Tibial nerve (tissue), 4 donors: ENCODE results near the gene FAM78A. TPM values are rescaled to one million over a fixed set of nuclear protein-coding genes. Genes with fewer than 3 reads are reported as not detected.

Experiments used
- DNase-seq, 2 donors: peaks; one replicate each; pipeline ENCODE4 v3.0.0-alpha.2; 2019; ENCODE audit warnings: low spot score in 2 of 2
- H3K27ac ChIP-seq, 4 donors: fragments of 200-600 bp; sonication (generic) in 3 of 4; one replicate each; pipeline ENCODE4 v1.5.1; 2017 to 2019; ENCODE audit warnings: mild to moderate bottlenecking in 1 of 4
- H3K27me3 ChIP-seq, 2 donors: fragments of 200-600 bp; sonication (generic) in 1 of 2; one replicate each; pipeline versions ENCODE4 v1.5.1 to v1.6.0; 2017 to 2019
- H3K36me3 ChIP-seq, 3 donors: fragments of 200-600 bp; sonication (generic); one replicate each; pipeline ENCODE4 v1.5.1; 2018 to 2019
- H3K4me1 ChIP-seq, 4 donors: fragments of 200-600 bp; sonication (generic) in 3 of 4; one replicate each; pipeline ENCODE4 v1.5.1; 2017 to 2019
- H3K4me3 ChIP-seq, 4 donors: fragments of 200-600 bp; sonication (generic) in 3 of 4; one replicate each; pipeline ENCODE4 v1.5.1; 2017 to 2019; ENCODE audit warnings: mild to moderate bottlenecking in 1 of 4, moderate library complexity in 1 of 4
- H3K9me3 ChIP-seq, 4 donors: fragments of 200-600 bp; sonication (generic) in 3 of 4; one replicate each; pipeline ENCODE4 v1.5.1; 2017 to 2019
- EP300 ChIP-seq, 2 donors: sonication (generic); formaldehyde crosslinking; IDR thresholded peaks; one replicate each; pipeline ENCODE4 v1.6.1; 2017; ENCODE audit warnings: antibody characterized with exemption in 2 of 2, mild to moderate bottlenecking in 1 of 2
- POLR2A ChIP-seq, 2 donors: fragments of 450-650 bp; IDR thresholded peaks; one replicate each; pipeline ENCODE4 v1.6.1; 2017; ENCODE audit warnings: antibody characterized with exemption in 2 of 2, mild to moderate bottlenecking in 2 of 2, moderate library complexity in 2 of 2
- WGBS, 2 donors: methylation state at CpG; one replicate each; pipeline ENCODE4 v1.1.5; 2018; 5-methylcytosine and 5-hydroxymethylcytosine counted together
- total RNA-seq, 4 donors: library from RNA; depleted of rRNA; stranded (reverse); fragments of >200 nt; gene quantifications; one replicate each; pipeline ENCODE4 v1.1.0, GENCODE V29; 2016
- TF ChIP-seq, protein P1 (sequence below), 5 experiments: fragments of 200-600 bp in 3 of 5; fragments of 450-650 bp in 2 of 5; sonication (generic) in 3 of 5; IDR thresholded peaks; one replicate each; pipeline ENCODE4 v1.5.1; 2016 to 2019; ENCODE audit warnings: antibody characterized with exemption in 5 of 5, mild to moderate bottlenecking in 3 of 5, moderate library complexity in 2 of 5

FAM78A gene
- total RNA-seq = 1 to 10 TPM; 2.5 to 4.8 (median 4.2) TPM

DNA sequence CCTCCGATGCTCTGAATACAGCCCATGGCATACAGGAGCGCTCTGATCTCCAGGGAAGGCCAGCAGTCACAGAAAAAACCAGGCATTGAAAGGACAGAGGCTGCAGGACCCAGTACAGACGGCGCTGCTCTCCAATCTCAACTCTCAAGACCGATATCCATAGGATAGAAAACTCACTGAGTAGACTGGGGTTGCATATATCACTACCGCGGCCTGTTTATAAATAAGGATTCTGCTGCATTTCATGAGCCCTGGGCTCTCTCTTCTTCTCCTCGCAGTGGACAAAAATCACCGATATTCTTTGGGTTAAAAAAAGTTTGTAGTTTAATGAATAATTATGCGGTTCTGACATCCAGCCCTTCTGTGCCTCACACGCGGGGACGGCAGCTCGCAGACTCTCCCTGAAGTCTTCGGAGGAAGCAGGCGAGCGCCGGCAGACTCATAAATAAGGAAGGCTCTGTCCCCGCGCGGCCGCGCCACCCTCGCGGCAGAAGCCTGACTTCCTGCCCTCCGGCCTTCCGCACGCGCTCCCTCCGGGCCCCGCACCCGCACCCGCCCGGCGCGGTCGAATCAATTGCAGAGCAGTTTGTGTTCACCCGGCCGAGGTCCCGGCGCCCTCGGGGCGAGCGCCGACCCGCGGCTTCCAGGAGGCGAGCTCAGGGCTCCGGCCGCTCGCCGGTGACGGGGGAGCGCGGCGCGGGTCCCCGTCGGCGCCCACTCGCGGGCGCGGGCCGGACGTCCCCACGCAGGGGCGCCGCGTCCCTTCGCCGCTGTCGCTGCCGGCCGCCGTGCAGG, at the start of gene FAM78A:
Gene FAM78A (minus strand): TSS at position 417 of the 795 bp plus-strand sequence. CDS start 331 bp downstream, at position 86.
- peak within 1 kb of the TSS; percentile 19 to 85 (median 83) for H3K27ac ChIP-seq
- H3K27me3 ChIP-seq = peaks cover 0 to 31% of the 10 kb centered on the region in 2 donors
- H3K36me3 ChIP-seq = no peaks in the 10 kb centered on the region
- peaks cover 0 to 28% (median 2%) of the 10 kb centered on the region in 4 donors for H3K4me1 ChIP-seq
- no peaks in the 10 kb centered on the region for H3K9me3 ChIP-seq
- 6 to 13% methylated on average over 45 to 72 of the region's 76 CpGs for WGBS, 2 donors
- no peak for DNase-seq
- TF ChIP-seq, protein P1, sequence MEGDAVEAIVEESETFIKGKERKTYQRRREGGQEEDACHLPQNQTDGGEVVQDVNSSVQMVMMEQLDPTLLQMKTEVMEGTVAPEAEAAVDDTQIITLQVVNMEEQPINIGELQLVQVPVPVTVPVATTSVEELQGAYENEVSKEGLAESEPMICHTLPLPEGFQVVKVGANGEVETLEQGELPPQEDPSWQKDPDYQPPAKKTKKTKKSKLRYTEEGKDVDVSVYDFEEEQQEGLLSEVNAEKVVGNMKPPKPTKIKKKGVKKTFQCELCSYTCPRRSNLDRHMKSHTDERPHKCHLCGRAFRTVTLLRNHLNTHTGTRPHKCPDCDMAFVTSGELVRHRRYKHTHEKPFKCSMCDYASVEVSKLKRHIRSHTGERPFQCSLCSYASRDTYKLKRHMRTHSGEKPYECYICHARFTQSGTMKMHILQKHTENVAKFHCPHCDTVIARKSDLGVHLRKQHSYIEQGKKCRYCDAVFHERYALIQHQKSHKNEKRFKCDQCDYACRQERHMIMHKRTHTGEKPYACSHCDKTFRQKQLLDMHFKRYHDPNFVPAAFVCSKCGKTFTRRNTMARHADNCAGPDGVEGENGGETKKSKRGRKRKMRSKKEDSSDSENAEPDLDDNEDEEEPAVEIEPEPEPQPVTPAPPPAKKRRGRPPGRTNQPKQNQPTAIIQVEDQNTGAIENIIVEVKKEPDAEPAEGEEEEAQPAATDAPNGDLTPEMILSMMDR (IDR thresholded peaks at IDR 0.05) = no peak
- no peak for TF ChIP-seq EP300 (IDR thresholded peaks at IDR 0.05)
- no peak for TF ChIP-seq POLR2A (IDR thresholded peaks at IDR 0.05)
- peak within 1 kb of the TSS; percentile 45 to 88 (median 65) for H3K4me3 ChIP-seq

GRCh38 chr9:131324736-131325679, 48.7 kb upstream of the FAM78A start:
- no peak overlapping the region for H3K4me3 ChIP-seq
- H3K4me1 ChIP-seq = peaks cover 0 to 4% (median 0%) of the 10 kb centered on the region in 4 donors
- H3K9me3 ChIP-seq = no peaks in the 10 kb centered on the region
- 80 to 85% methylated on average over 21 of the region's 21 CpGs for WGBS, 2 donors
- H3K27me3 ChIP-seq = no peaks in the 10 kb centered on the region
- TF ChIP-seq POLR2A (IDR thresholded peaks at IDR 0.05) (no peak), EP300 (IDR thresholded peaks at IDR 0.05) (no peak)
- TF ChIP-seq, protein P1 (IDR thresholded peaks at IDR 0.05) = no peak
- no peaks in the 10 kb centered on the region for H3K36me3 ChIP-seq
- no peak for DNase-seq
- H3K27ac ChIP-seq = no peak overlapping the region

DNA sequence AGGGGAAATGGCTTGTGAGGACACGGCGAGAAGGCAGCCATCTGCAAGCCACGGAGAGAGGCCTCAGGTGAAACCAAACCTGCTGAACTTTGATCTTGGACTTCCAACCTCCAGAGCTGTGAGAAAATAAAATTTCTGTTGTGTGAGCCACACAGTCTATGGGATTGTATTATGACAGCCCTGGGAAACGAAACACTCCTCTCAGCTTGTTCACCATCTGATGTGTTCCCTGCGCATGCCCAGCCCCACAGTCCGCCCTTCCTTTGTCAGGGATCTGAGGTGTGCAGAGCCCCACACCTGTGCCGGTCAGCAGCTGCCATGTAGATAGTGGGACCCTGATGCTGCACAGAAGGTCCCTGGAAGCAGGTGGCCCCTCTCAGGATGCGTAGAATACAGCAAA, 47.3 kb upstream of the FAM78A start:
- DNase-seq = no peak
- WGBS, 2 donors = 86% methylated on average over 8 of the region's 8 CpGs

DNA sequence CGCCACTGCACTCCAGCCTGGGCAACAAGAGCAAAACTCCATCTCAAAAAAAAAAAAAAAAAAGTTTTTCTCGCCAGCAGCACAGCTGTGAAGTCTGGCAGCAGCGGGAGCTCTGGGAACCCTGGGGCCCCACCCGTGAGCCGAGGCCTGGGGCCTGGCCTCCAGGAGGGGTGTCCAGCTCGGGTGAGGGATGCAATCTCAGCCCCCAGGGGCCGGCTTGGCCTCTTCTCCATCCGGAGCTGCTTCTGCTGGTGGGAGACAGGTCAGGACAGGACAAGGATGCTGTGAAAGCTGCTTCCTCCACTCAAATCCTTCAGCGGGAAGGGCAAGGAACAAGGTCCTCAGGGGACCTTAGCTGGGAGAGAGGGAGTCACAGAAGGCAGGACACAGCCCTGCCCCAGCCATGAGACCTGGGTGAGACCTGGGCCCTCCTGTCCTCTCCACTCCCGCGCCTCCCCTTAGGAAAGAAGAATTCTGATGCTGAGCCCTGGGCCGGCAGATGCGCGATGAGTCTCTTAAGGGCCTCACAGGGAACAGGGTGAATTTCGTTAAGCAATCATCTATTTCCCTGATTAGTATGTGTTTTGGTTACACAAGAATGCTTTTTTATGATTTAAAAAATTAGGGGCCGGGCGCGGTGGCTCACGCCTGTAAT, 43.8 kb upstream of the FAM78A start:
- no peaks in the 10 kb centered on the region for H3K4me1 ChIP-seq
- peak; percentile 31 to 64 for DNase-seq
- no peaks in the 10 kb centered on the region for H3K36me3 ChIP-seq
- no peaks in the 10 kb centered on the region for H3K27me3 ChIP-seq
- peak overlapping the region in 1 of 4 donors; percentile 52 for H3K27ac ChIP-seq
- WGBS, 2 donors = 57 to 59% methylated on average over 19 of the region's 19 CpGs
- H3K4me3 ChIP-seq = no peak overlapping the region
- no peaks in the 10 kb centered on the region for H3K9me3 ChIP-seq
- TF ChIP-seq, protein P1 (IDR thresholded peaks at IDR 0.05) = no peak
- no peak for TF ChIP-seq POLR2A (IDR thresholded peaks at IDR 0.05)
- TF ChIP-seq EP300 (IDR thresholded peaks at IDR 0.05) = no peak

More for the DNA sequence above, 47.3 kb upstream of the FAM78A start:
- Histone ChIP-seq H3K27ac (no peak overlapping the region), H3K27me3 (no peaks in the 10 kb centered on the region), H3K36me3 (no peaks in the 10 kb centered on the region), H3K9me3 (no peaks in the 10 kb centered on the region), H3K4me3 (no peak overlapping the region), H3K4me1 (peaks cover 0 to 4% (median 0%) of the 10 kb centered on the region in 4 donors)
- TF ChIP-seq EP300 (IDR thresholded peaks at IDR 0.05) (no peak), POLR2A (IDR thresholded peaks at IDR 0.05) (no peak)
- TF ChIP-seq, protein P1 (IDR thresholded peaks at IDR 0.05) = no peak
